GM21619 (cell line): Measurements from ENCODE around the gene MRE11.

Source experiments
- ATAC-seq: cut with Tn5 transposase; IDR thresholded peaks from one replicate; pipeline ENCODE4 v1.9.1; 2021; ENCODE audit not compliant: unreplicated experiment

Gene MRE11

GRCh38 chr11:94493281-94494125, at the start of gene MRE11, which contains the start of gene ANKRD49:
Gene MRE11 (minus strand): TSS chr11:94493844. CDS start chr11:94492801, 1,043 bp downstream.
Gene ANKRD49 (plus strand): TSS chr11:94493984. CDS start chr11:94496694, 2,710 bp downstream.
- ATAC-seq: peak; percentile 100

- ATAC-seq: no peak
Observed at GRCh38 chr11:94539420-94539819, 45.8 kb upstream of the MRE11 start.

GRCh38 chr11:94537031-94537600, 43.5 kb upstream of the MRE11 start:
- no peak for ATAC-seq

GRCh38 chr11:94536386-94536785, 42.7 kb upstream of the MRE11 start:
- ATAC-seq: no peak

- no peak for ATAC-seq
Observed at GRCh38 chr11:94533696-94534630, 40.3 kb upstream of the MRE11 start.

GRCh38 chr11:94533206-94533605, 39.6 kb upstream of the MRE11 start:
- no peak for ATAC-seq

GRCh38 chr11:94532211-94532610, 38.6 kb upstream of the MRE11 start:
- ATAC-seq: no peak

- ATAC-seq: no peak
Observed at GRCh38 chr11:94528551-94528950, 34.9 kb upstream of the MRE11 start.

GRCh38 chr11:94526645-94527438, 33.2 kb upstream of the MRE11 start:
- ATAC-seq: no peak

- ATAC-seq: no peak
Observed at GRCh38 chr11:94525546-94526324, 32.1 kb upstream of the MRE11 start.

- no peak for ATAC-seq
Observed at GRCh38 chr11:94524341-94524740, 30.7 kb upstream of the MRE11 start.

- ATAC-seq: peak; percentile 58
Observed at GRCh38 chr11:94521684-94522083, 28.0 kb upstream of the MRE11 start.

- peak; percentile 52 for ATAC-seq
Observed at GRCh38 chr11:94519478-94520084, 25.9 kb upstream of the MRE11 start.

GRCh38 chr11:94518300-94518699, 24.7 kb upstream of the MRE11 start:
- no peak for ATAC-seq

- ATAC-seq: no peak
Observed at GRCh38 chr11:94516725-94517124, 23.1 kb upstream of the MRE11 start.

GRCh38 chr11:94515398-94515797, 21.8 kb upstream of the MRE11 start:
- ATAC-seq: no peak

GRCh38 chr11:94513091-94513490, 19.4 kb upstream of the MRE11 start:
- ATAC-seq: peak; percentile 22

GRCh38 chr11:94511932-94512781, 18.5 kb upstream of the MRE11 start, which contains the start of gene C11orf97:
Gene C11orf97 (plus strand): TSS chr11:94512461. CDS start chr11:94512529, 68 bp downstream.
- peak; percentile 85 for ATAC-seq
